OCI-LY1 (cell line): Measurements from ENCODE around the gene PHAX.

Experiments
- EZH2 ChIP-seq: fragments of 200-600 bp; sonication (generic), shearing (Covaris generic); IDR thresholded peaks from 2 replicates; pipeline ENCODE4 v1.8.0; 2017; ENCODE audit warnings: borderline replicate concordance, mixed run types, mild to moderate bottlenecking, antibody characterized with exemption, low read length, moderate library complexity, mixed read lengths
- TF ChIP-seq, protein P1 (sequence below): fragments of 200-600 bp; sonication (generic), shearing (Covaris generic); IDR thresholded peaks from 2 replicates; pipeline ENCODE4 v1.5.1; 2017; ENCODE audit warnings: mild to moderate bottlenecking, antibody characterized with exemption, low read length, moderate library complexity, mixed read lengths

DNA sequence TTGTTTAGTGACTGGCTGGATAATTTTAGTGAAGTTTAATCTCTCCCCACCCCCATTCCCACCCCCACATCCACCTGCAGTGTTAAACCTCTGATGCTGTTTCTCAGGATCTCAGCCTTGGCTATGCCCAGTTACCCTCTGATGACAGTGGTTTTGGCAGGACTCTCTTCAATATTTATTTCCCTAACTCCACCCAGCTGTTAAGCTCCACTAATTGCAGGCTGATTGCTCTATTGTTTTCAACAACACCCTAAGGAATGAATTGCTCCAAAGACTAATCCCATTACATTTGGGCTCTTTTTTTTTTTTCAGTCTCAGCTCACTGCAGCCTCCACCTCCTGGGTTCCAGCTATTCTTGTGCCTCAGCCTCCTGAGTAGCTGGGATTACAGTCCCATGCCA, 46.3 kb downstream of the PHAX start:
- TF ChIP-seq, protein P1, sequence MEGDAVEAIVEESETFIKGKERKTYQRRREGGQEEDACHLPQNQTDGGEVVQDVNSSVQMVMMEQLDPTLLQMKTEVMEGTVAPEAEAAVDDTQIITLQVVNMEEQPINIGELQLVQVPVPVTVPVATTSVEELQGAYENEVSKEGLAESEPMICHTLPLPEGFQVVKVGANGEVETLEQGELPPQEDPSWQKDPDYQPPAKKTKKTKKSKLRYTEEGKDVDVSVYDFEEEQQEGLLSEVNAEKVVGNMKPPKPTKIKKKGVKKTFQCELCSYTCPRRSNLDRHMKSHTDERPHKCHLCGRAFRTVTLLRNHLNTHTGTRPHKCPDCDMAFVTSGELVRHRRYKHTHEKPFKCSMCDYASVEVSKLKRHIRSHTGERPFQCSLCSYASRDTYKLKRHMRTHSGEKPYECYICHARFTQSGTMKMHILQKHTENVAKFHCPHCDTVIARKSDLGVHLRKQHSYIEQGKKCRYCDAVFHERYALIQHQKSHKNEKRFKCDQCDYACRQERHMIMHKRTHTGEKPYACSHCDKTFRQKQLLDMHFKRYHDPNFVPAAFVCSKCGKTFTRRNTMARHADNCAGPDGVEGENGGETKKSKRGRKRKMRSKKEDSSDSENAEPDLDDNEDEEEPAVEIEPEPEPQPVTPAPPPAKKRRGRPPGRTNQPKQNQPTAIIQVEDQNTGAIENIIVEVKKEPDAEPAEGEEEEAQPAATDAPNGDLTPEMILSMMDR, result no peak
- TF ChIP-seq EZH2, result no peak
